ENCODE measurements around the gene AXL. TPM values are rescaled to one million over a fixed set of nuclear protein-coding genes. Genes with fewer than 3 reads are reported as not detected.
A peak's percentile ranks its signal among the peaks of the same experiment; 100 is the strongest.

The AXL gene
- total and polyA plus RNA-seq, 2 donors (not counting 3 experiments of a cell fraction or from before 2014, with no cell fraction given) = 86.9 to 172 TPM

GRCh38 chr19:41220811-41221210, 1.8 kb downstream of the AXL start:
- Histone ChIP-seq H3K79me2 (ENCODE audit: control insufficient read depth, insufficient read depth, low read length) (peaks cover 52% of the 10 kb centered on the region), H3K27me3 (ENCODE audit: control insufficient read depth in 2 of 2, insufficient read depth in 2 of 2, low read length in 2 of 2) (no peaks in the 10 kb centered on the region), H3K9me1 (replicated peaks; ENCODE audit: control insufficient read depth, extremely low read depth, insufficient read depth, low read length) (no peaks in the 10 kb centered on the region), H4K20me1 (replicated peaks; ENCODE audit: control insufficient read depth, extremely low read depth, insufficient read depth, low read length) (no peaks in the 10 kb centered on the region), H3K27ac (ENCODE audit: insufficient read depth, low read depth, low read length) (peak overlapping the region; percentile 73), H3K4me1 (ENCODE audit: control insufficient read depth, extremely low read depth, insufficient read depth, low read length) (peaks cover 48% of the 10 kb centered on the region), H2AFZ (ENCODE audit: low read depth, low read length) (no peak overlapping the region), H3K9me3 (replicated peaks; ENCODE audit: control insufficient read depth, insufficient read depth, low read length) (no peaks in the 10 kb centered on the region), H3K4me3 (replicated peaks in 1 of 3; ENCODE audit: insufficient read depth in 1 of 3, low read depth in 1 of 3, low read length in 3 of 3) (peak overlapping the region in 2 of 3 experiments; percentile 85 to 96), H3K4me2 (ENCODE audit: insufficient read depth, low read length) (peak overlapping the region; percentile 86), H3K36me3 (ENCODE audit: control insufficient read depth in 2 of 2, extremely low read depth in 1 of 2, insufficient read depth in 2 of 2, low read length in 2 of 2) (peaks cover 2 to 6% of the 10 kb centered on the region in 2 experiments), H3K9ac (replicated peaks; ENCODE audit: extremely low read depth, insufficient read depth, low read length) (peak overlapping the region; percentile 89)
- dilution Hi-C loops (cut with MboI; ENCODE audit: extremely low pct_ligation_motif_present, low sequenced_read_pairs) = no loop called here
- DNase-seq (ENCODE audit: low read depth, low spot score) = no peak
- CTCF ChIA-PET = interaction anchor here (3.8 to 5.4 kb wide), 2 partner anchors 16 to 41 kb away, joined by 24 to 50 read pairs; no protein-coding TSS in a partner anchor
- intact Hi-C loops (cut with micrococcal nuclease) = loop anchor here (5.0 kb wide), 2 partner anchors 86 to 101 kb away; no protein-coding TSS in a partner anchor
- no TSS peak for BruUV-seq (replicated peaks)
- no peak for FAIRE-seq
- no peak for TF ChIP-seq POLR2AphosphoS5 (IDR thresholded peaks at IDR 0.05; ENCODE audit: insufficient read depth, low read depth, low read length)
- TF ChIP-seq EZH2 (IDR thresholded peaks at IDR 0.05; ENCODE audit: borderline replicate concordance, low read depth, low read length, severe bottlenecking) = no peak
- no peak for TF ChIP-seq FOS (IDR thresholded peaks at IDR 0.05; ENCODE audit: borderline replicate concordance, insufficient read depth, low read length)
- no peak for TF ChIP-seq POLR2A (IDR thresholded peaks at IDR 0.05; ENCODE audit: low read depth, low read length)
- TF ChIP-seq, protein P1, sequence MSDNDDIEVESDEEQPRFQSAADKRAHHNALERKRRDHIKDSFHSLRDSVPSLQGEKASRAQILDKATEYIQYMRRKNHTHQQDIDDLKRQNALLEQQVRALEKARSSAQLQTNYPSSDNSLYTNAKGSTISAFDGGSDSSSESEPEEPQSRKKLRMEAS (IDR thresholded peaks at IDR 0.05; ENCODE audit: insufficient read depth, insufficient read length) = no peak
- POLR2A ChIA-PET = no interaction called here

DNA sequence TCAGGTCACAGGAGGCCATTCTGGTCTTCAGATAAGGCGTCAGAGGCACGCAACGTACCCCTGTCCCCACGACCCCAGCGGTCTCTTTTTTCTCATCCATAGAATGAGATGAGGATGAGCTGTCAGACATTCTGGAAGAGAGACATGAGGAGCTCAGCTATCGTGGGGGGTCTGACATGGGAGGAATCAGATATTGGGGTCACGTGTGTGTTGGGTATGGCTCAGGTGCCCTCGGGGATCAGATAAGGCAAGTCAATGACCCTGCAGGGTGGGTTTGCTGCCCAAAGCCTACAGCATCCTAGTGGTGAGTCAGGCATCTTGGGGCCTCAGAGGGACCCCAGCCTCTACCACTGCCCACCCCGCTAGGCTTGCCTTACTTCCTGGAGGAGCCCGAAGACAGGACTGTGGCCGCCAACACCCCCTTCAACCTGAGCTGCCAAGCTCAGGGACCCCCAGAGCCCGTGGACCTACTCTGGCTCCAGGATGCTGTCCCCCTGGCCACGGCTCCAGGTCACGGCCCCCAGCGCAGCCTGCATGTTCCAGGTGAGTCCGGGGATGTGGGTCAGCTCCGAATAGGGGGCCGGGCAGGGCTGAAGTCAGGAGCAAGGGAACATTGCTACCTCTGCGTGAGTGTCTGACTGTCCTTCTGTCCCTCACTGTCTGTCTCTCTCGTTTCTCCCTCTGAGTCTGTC, 2.6 kb downstream of the AXL start:
- DNase-seq (ENCODE audit: low read depth, low spot score) (no peak), FAIRE-seq (no peak)
- Histone ChIP-seq H3K9me3 (replicated peaks; ENCODE audit: control insufficient read depth, insufficient read depth, low read length) (no peaks in the 10 kb centered on the region), H3K27ac (ENCODE audit: insufficient read depth, low read depth, low read length) (peak overlapping the region; percentile 73), H3K9me1 (replicated peaks; ENCODE audit: control insufficient read depth, extremely low read depth, insufficient read depth, low read length) (no peaks in the 10 kb centered on the region), H3K27me3 (ENCODE audit: control insufficient read depth in 2 of 2, insufficient read depth in 2 of 2, low read length in 2 of 2) (no peaks in the 10 kb centered on the region), H3K4me1 (ENCODE audit: control insufficient read depth, extremely low read depth, insufficient read depth, low read length) (peaks cover 53% of the 10 kb centered on the region), H3K4me2 (ENCODE audit: insufficient read depth, low read length) (peak overlapping the region; percentile 86), H3K4me3 (replicated peaks in 1 of 3; ENCODE audit: insufficient read depth in 1 of 3, low read depth in 1 of 3, low read length in 3 of 3) (no peak overlapping the region), H4K20me1 (replicated peaks; ENCODE audit: control insufficient read depth, extremely low read depth, insufficient read depth, low read length) (no peaks in the 10 kb centered on the region), H3K79me2 (ENCODE audit: control insufficient read depth, insufficient read depth, low read length) (peaks cover 55% of the 10 kb centered on the region), H2AFZ (ENCODE audit: low read depth, low read length) (no peak overlapping the region), H3K36me3 (ENCODE audit: control insufficient read depth in 2 of 2, extremely low read depth in 1 of 2, insufficient read depth in 2 of 2, low read length in 2 of 2) (peaks cover 2 to 6% of the 10 kb centered on the region in 2 experiments), H3K9ac (replicated peaks; ENCODE audit: extremely low read depth, insufficient read depth, low read length) (peak overlapping the region; percentile 21)
- POLR2A ChIA-PET = interaction anchor here (1.3 kb wide), 1 partner anchor 36 kb away, joined by 3 read pairs; no protein-coding TSS in a partner anchor
- CTCF ChIA-PET = interaction anchor here (3.8 to 5.4 kb wide), 2 partner anchors 17 to 41 kb away, joined by 24 to 50 read pairs; no protein-coding TSS in a partner anchor
- dilution Hi-C loops (cut with MboI; ENCODE audit: extremely low pct_ligation_motif_present, low sequenced_read_pairs) = no loop called here
- no TSS peak for BruUV-seq (replicated peaks)
- intact Hi-C loops (cut with micrococcal nuclease) = loop anchor here (2.0 to 5.0 kb wide), 3 partner anchors 17 to 101 kb away; no protein-coding TSS in a partner anchor
- TF ChIP-seq JUN (IDR thresholded peaks at IDR 0.05; ENCODE audit: borderline replicate concordance, insufficient read depth, insufficient read length, low read depth) = no peak
- peak; percentile 48 for TF ChIP-seq POLR2A (IDR thresholded peaks at IDR 0.05; ENCODE audit: low read depth, low read length)

Data from endothelial cell of umbilical vein (primary cell).